ENCODE measurements around the gene GOLGA1.

Gene GOLGA1

DNA sequence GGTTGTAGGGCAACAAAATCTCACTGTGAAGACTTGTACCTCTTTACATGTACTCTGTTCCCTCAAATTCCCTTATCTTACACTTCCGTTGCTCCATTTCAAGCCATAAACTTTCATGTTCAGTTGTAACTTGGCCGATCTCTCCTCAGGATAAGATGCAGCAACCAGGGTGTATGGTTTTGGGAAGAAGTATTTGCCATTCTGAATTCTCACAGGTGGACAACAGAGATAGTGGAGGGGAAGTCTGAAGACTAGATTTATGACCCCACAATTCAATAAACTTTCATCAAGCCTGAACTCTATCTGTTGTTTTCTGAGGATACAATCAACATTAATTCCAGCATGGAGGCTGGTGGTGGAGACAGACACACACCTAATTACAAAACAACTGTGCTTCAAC is 27.5 kb downstream of the GOLGA1 start:
- no peak overlapping the region for H3K9ac ChIP-seq
- no peaks in the 10 kb centered on the region for H3K9me3 ChIP-seq (replicated peaks in 1 of 11)
- no peaks in the 10 kb centered on the region for H3K27me3 ChIP-seq
- no peaks in the 10 kb centered on the region for H4K20me1 ChIP-seq
- H3K4me2 ChIP-seq: no peak overlapping the region
- no peak overlapping the region for H3K27ac ChIP-seq
- H3K36me3 ChIP-seq: peaks cover 15 to 83% (median 46%) of the 10 kb centered on the region in 11 experiments; a peak in 19 of 22 replicates
- H3K4me3 ChIP-seq: no peak overlapping the region
- no peaks in the 10 kb centered on the region for H3K4me1 ChIP-seq
- TF ChIP-seq Cebpa-rat (IDR thresholded peaks at IDR 0.05): no peak

- H3K27me3 ChIP-seq: no peaks in the 10 kb centered on the region
- no peak overlapping the region for H3K9ac ChIP-seq
- H4K20me1 ChIP-seq: no peaks in the 10 kb centered on the region
- H3K27ac ChIP-seq: no peak overlapping the region
- no peaks in the 10 kb centered on the region for H3K9me3 ChIP-seq (replicated peaks in 1 of 11)
- H3K4me3 ChIP-seq: no peak overlapping the region
- TF ChIP-seq Cebpa-rat (IDR thresholded peaks at IDR 0.05): no peak
- H3K4me1 ChIP-seq: no peaks in the 10 kb centered on the region
- no peak overlapping the region for H3K4me2 ChIP-seq
- H3K36me3 ChIP-seq: peaks cover 15 to 88% (median 44%) of the 10 kb centered on the region in 11 experiments; a peak in 19 of 22 replicates
Observed at GRCh38 chr9:124911766-124912165, 29.1 kb downstream of the GOLGA1 start.

- Histone ChIP-seq H3K9ac (no peak overlapping the region), H3K9me3 (replicated peaks in 1 of 11) (no peaks in the 10 kb centered on the region), H3K36me3 (peaks cover 16 to 98% (median 46%) of the 10 kb centered on the region in 11 experiments; a peak in 21 of 22 replicates), H3K27me3 (no peaks in the 10 kb centered on the region), H3K4me1 (no peaks in the 10 kb centered on the region), H3K4me2 (no peak overlapping the region), H3K4me3 (no peak overlapping the region), H3K27ac (no peak overlapping the region), H4K20me1 (no peaks in the 10 kb centered on the region)
- TF ChIP-seq Cebpa-rat (IDR thresholded peaks at IDR 0.05): no peak
Observed at GRCh38 chr9:124908098-124908497, 32.8 kb downstream of the GOLGA1 start.

DNA sequence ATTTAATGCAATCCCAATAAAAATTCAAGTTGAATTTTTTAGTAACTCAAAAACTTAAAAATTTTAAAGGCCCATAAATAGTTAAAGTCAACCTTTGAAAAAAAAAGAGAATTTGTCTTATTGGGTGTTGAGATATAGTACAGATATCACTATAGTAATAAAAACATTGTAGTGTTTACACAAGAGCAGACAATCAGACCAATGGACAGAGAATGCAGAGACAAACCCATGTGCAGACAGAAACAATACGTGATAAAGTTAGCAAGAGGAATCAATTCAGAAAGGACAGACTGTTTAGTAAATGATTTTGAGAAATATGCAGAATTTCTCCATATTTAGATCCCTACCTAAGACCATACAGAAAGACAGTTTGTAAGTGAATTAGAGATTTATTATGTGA is 33.9 kb downstream of the GOLGA1 start:
- H3K4me2 ChIP-seq: no peak overlapping the region
- H3K4me3 ChIP-seq: no peak overlapping the region
- no peak overlapping the region for H3K9ac ChIP-seq
- no peaks in the 10 kb centered on the region for H4K20me1 ChIP-seq
- H3K9me3 ChIP-seq (replicated peaks in 1 of 11): no peaks in the 10 kb centered on the region
- H3K4me1 ChIP-seq: no peaks in the 10 kb centered on the region
- TF ChIP-seq Cebpa-rat (IDR thresholded peaks at IDR 0.05): no peak
- no peak overlapping the region for H3K27ac ChIP-seq
- peaks cover 21 to 98% (median 42%) of the 10 kb centered on the region in 11 experiments; a peak in 21 of 22 replicates for H3K36me3 ChIP-seq
- no peaks in the 10 kb centered on the region for H3K27me3 ChIP-seq

- H3K27ac ChIP-seq: no peak overlapping the region
- peaks cover 0 to 10% (median 0%) of the 10 kb centered on the region in 11 experiments; a peak in 4 of 22 replicates for H4K20me1 ChIP-seq
- peaks cover 22 to 86% (median 41%) of the 10 kb centered on the region in 11 experiments; a peak in 20 of 22 replicates for H3K36me3 ChIP-seq
- no peak overlapping the region for H3K4me3 ChIP-seq
- H3K9me3 ChIP-seq (replicated peaks in 1 of 11): no peaks in the 10 kb centered on the region
- 0 out of 22 replicates have a peak overlapping the region, but pooled peaks of 1 of the 11 experiments have one; percentile 29 for H3K9ac ChIP-seq
- H3K27me3 ChIP-seq: no peaks in the 10 kb centered on the region
- no peak overlapping the region for H3K4me2 ChIP-seq
- no peak for TF ChIP-seq Cebpa-rat (IDR thresholded peaks at IDR 0.05)
- peaks cover 0 to 5% (median 2%) of the 10 kb centered on the region in 10 experiments; a peak in 7 of 20 replicates for H3K4me1 ChIP-seq
Observed at GRCh38 chr9:124899845-124900244, 41.0 kb downstream of the GOLGA1 start.

- peak overlapping the region in 1 of 11 experiments; percentile 19; a peak in 1 of 22 replicates for H3K9ac ChIP-seq
- peaks cover 20 to 82% (median 44%) of the 10 kb centered on the region in 11 experiments; a peak in 21 of 22 replicates for H3K36me3 ChIP-seq
- TF ChIP-seq Cebpa-rat (IDR thresholded peaks at IDR 0.05): no peak
Observed at GRCh38 chr9:124897570-124898460, 43.1 kb downstream of the GOLGA1 start.

DNA sequence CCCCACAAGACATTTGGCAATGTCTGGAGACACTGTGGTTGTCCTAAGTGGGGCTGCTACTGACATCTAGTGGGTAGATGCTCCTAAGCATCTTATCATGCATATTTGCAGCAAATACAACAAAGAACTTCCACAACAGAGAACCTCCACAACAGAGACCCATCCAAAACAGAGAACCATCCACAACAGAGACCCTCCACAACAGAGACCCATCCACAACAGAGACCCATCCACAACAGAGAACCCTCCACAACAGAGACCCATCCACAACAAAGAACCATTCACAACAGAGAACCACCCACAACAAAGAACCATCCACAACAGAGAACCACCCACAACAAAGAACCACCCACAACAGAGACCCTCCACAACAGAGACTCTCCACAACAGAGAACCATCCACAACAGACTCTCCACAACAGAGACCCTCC is 46.1 kb downstream of the GOLGA1 start:
- no peaks in the 10 kb centered on the region for H3K9me3 ChIP-seq (replicated peaks in 1 of 11)
- peaks cover 0 to 19% (median 13%) of the 10 kb centered on the region in 10 experiments; a peak in 15 of 20 replicates for H3K4me1 ChIP-seq
- no peaks in the 10 kb centered on the region for H3K27me3 ChIP-seq
- peaks cover 25 to 93% (median 53%) of the 10 kb centered on the region in 11 experiments; a peak in 21 of 22 replicates for H3K36me3 ChIP-seq
- H3K27ac ChIP-seq: peak overlapping the region in 7 of 11 experiments; percentile 20 to 64 (median 50); a peak in 11 of 22 replicates
- peak overlapping the region in 2 of 11 experiments; percentile 35 to 44; a peak in 4 of 22 replicates for H3K4me2 ChIP-seq
- no peak for TF ChIP-seq Cebpa-rat (IDR thresholded peaks at IDR 0.05)
- H3K4me3 ChIP-seq: no peak overlapping the region
- peak overlapping the region; percentile 4 to 59 (median 44); a peak in 14 of 22 replicates for H3K9ac ChIP-seq
- H4K20me1 ChIP-seq: peaks cover 0 to 12% (median 0%) of the 10 kb centered on the region in 11 experiments; a peak in 4 of 22 replicates

More at GRCh38 chr9:124897570-124898460, 43.1 kb downstream of the GOLGA1 start:
- H3K27ac ChIP-seq: no peak overlapping the region
- H3K4me1 ChIP-seq: peaks cover 0 to 16% (median 13%) of the 10 kb centered on the region in 10 experiments; a peak in 13 of 20 replicates
- H3K4me3 ChIP-seq: no peak overlapping the region
- H3K27me3 ChIP-seq: no peaks in the 10 kb centered on the region
- H3K4me2 ChIP-seq: no peak overlapping the region
- H3K9me3 ChIP-seq (replicated peaks in 1 of 11): no peaks in the 10 kb centered on the region
- H4K20me1 ChIP-seq: peaks cover 0 to 12% (median 0%) of the 10 kb centered on the region in 11 experiments; a peak in 4 of 22 replicates

DNA sequence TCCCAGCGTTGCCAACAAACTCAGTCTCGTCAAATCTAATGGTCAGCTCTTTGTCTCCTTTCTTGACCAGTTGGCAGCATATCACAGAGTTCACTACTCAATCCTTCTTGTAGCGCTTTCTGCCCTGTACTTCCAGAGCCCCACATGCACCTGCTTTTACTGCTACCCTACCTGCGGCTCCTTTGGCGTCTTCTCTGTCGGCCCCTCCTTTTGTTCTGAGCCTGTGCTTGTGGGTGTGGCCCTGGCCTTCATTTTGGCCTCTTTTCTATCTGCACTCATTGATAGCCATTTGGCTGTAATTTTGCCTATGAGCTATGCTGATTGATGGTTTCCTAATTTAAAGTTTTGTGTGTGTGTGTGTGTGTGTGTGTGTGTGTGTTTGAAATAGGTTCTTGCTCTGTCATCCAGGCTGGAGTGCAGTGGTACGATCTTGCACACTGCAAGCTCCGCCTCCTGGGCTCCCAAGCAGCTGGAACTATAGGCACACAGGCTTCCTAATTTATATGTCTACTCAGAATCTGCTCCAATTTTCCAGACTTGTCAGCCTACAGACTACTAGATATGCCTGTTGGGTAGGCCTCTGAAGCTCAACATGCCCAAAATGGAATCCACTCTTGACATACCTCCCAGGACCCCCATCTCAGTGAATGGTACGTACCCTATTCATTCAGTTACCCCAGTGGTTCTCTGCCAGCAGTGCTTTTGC is 46.7 kb downstream of the GOLGA1 start:
- Histone ChIP-seq H3K9me3 (replicated peaks in 1 of 11) (no peaks in the 10 kb centered on the region), H3K36me3 (peaks cover 26 to 93% (median 51%) of the 10 kb centered on the region in 11 experiments), H3K4me1 (peaks cover 0 to 25% (median 15%) of the 10 kb centered on the region in 10 experiments; a peak in 16 of 20 replicates), H3K27ac (peak overlapping the region in 4 of 11 experiments; percentile 20 to 64 (median 52); a peak in 4 of 22 replicates), H3K27me3 (no peaks in the 10 kb centered on the region), H3K9ac (peak overlapping the region in 6 of 11 experiments; percentile 4 to 59 (median 33); a peak in 8 of 22 replicates), H4K20me1 (peaks cover 0 to 12% (median 0%) of the 10 kb centered on the region in 11 experiments; a peak in 4 of 22 replicates), H3K4me2 (peak overlapping the region in 5 of 11 experiments; percentile 2 to 44 (median 35); a peak in 5 of 22 replicates), H3K4me3 (no peak overlapping the region)
- TF ChIP-seq Cebpa-rat (IDR thresholded peaks at IDR 0.05): no peak
